Endometrial microvascular endothelial cells (primary cell): ENCODE results near the gene COA6. TPM values are rescaled to one million over a fixed set of nuclear protein-coding genes. Genes with fewer than 3 reads are reported as not detected.
"Not testable (repeated sequence)": the region's sequence is repeated elsewhere in the genome, so short reads cannot be mapped to it uniquely, and the experiment has no call there.

Experiments used
- in situ Hi-C: cut with HindIII; loops from 2 replicates; pipeline ENCODE4 v1.10.0; 2017; ENCODE audit warnings: low sequenced_read_pairs, low pct_unique_long_range_greater_than_20kb; ENCODE audit errors: inconsistent ontology term
- total RNA-seq: library from RNA; depleted of rRNA; stranded (reverse); fragments of >200 nt; gene quantifications from one replicate; pipeline ENCODE4 v1.2.3, GENCODE V29; 2015; ENCODE audit errors: inconsistent ontology term

The COA6 gene
- 26.3 TPM for total RNA-seq

- in situ Hi-C loops = no loop called here
These were observed at the start of gene COA6 for GRCh38 chr1:234373064-234373958. TSS of gene COA6 (plus strand) at chr1:234373456. CDS start at chr1:234373467, 11 bp downstream.

DNA sequence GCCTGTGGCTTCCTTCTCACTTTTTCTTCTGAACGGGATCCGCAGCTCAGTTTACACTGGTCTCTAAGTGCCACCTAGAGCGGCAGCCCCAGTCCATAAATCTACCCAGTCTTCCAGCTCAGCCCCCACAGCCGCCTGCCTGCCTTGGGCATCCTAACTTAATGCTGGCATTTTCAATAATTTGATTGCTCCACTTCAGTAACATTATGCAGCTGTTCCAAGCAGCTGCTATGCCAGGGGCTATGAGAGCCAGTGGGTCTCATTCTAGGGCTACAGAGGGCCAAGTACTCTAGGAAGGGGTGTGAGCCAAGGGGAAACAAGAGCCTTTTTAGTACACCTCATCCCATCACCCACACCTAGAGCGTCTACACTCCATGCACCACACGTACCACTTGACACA lies 48.4 kb upstream of the COA6 start:
- in situ Hi-C loops = no loop called here

DNA sequence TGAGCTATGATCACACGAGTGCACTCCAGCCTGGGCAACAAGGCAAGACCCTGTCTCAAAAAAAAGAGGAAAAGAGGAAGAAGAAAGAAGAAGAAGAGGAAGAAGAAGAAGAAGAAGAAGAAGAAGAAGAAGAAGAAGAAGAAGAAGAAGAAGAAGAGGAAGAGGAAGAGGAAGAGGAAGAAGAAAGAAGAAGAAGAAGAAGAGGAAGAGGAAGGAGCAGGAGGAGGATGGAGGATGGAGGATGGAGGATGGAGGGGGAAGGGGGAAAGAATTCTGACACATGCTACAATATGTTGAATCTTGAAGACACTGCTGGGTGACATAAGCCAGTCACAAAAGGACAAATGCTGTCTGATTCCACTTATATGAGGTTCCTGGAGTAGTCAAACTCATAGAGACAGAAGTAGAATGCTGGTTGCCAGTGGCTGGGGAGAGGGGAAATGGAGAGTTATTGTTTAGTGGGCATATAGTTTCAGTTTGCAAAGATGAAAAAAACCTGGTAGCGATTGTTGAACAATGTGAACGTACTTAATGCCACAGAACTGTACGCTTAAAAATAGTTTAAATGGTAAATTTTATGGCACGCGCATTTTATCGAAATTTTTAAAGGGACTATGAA lies 47.3 kb upstream of the COA6 start:
- in situ Hi-C loops = no loop called here

- in situ Hi-C loops = no loop called here
These were observed 46.5 kb upstream of the COA6 start for GRCh38 chr1:234326497-234327366.

DNA sequence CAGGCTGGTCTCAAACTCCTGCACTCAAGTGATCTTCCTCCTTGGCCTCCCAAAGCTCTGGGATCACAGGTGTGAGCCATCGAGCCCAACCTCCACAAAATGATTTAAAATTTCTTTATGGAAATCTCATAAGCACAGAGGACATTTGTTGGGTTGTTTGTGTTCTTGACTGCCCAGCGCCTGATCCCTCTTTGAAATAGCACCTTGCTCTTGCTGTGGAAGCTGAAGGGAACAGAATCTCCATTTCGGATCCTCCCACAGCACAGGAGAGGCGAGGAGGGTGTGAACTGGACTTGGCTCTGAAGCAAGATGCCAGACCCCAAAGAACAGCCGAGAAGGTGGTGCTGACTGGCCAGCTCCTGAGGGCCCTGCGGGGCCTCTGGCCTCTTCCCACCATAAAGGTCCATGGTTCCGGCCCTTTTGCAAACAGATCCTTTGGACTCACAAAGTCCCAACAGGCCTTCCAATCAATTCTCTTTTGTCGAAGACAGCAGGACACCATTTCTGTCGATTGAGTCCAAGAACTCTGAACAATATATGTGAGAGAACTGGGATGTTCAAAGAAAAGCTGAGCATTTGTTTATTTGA lies 45.6 kb upstream of the COA6 start:
- in situ Hi-C loops = no loop called here

DNA sequence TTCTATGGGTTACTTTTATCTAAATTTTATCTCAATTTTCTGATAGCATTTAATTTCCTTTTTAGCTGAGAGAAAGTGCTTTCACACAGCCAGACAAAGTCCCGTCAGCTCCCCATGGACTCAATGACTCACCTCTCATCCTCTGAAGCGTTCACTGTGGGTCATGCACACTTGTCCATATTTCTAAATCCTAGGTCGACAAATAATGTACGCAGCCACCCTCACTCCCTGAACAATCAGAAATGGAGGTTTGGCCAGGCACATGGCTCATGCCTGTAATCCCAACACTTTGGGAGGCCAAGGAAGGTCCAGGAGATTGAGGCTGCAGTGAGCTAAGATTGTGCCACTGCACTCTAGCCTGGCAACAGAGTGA lies 42.4 kb upstream of the COA6 start:
- in situ Hi-C loops = no loop called here

DNA sequence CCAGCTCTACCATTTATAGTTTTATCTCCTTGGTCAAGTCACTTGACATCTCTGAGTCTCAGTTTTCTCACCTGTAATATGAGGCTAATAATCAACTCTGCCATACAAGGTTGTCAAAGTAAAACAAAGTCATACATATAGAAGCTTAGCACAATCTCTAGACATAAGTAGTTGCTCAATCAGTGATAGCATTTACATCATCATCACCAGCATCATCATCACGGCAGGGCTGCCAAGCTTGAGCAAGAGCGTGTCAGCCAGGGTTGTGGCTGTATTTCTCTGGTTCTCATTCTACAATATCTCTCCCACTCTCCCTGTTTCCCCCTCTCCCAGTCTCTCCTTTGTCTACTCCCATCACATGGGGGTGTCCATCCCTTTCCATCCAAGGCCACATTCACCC lies 41.7 kb upstream of the COA6 start:
- in situ Hi-C loops = no loop called here

DNA sequence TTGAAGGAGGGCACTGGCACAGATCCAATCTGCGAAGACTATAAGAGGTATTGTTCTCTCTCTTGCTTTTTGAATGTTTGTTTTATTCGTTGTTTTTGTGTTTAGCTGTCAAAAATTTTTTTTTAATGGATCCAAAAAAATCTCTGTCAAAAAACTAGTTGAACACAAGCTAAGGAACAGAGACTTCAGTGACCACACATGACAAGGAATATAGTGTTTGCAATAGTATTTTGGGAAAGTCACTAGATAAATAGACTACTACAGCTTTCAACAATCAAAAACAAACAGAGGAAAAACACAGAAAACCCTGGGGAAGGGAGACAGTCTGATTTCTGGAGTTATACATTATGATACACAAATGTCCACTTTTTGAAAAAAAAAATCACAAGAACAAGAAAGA lies 36.9 kb upstream of the COA6 start:
- in situ Hi-C loops = no loop called here

DNA sequence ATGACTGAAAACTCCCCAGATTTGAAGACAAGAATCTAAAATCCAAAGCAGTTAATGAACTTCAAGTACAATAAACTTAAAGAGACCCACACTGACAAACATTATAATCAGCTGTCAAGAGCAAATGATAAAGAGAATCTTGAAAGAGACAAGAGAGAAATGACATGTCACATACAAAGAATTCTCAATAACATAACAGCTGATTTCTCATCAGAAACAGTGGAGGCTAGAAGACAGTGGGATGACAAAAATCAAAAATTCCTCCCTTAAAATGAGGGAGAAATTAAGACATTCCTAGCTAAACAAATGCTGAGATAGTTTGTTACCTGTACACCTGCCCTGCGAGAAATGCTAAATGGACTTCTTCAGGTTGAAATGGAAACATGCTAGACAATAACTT lies 36.0 kb upstream of the COA6 start:
- in situ Hi-C loops = no loop called here

DNA sequence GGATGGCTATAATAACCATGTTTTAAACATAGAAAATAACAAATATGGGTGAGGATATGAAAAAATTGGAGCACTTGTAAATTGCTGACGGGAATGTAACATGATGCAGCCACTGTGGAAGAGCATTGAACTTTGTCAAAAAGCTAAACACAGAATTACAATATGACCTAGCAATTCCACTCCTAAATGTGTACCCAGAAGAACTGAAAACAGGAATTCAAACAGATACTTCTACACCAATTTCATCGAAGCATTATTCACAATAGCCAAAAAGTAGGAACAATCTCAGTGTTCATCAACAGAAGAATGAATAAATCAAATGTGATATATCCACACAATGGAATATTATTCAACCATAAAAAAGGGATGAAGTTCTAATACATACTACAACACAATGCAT lies 32.7 kb upstream of the COA6 start:
- in situ Hi-C loops = no loop called here

DNA sequence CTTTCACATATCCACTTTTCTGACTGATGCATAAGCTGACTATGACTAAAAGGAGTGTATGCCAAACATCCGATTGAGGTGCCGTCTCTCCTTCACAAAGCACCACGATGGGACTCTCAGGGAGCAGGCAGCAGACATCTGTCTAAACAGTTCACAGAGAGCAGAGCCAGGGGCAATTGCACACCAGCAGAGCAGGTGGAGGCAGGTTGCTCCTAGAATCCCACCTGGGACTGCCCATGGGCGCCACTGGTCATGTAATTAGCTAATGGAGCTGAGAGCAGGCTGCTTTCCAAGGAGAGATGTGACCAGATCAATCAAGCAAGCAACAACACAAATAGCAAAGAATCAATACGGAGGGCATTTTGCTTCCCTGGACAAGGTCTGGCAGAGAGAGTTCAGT lies 30.5 kb upstream of the COA6 start:
- in situ Hi-C loops = no loop called here

GRCh38 chr1:234345237-234345636 lies 28.0 kb upstream of the COA6 start:
- in situ Hi-C loops = no loop called here

GRCh38 chr1:234348964-234349363 lies 24.3 kb upstream of the COA6 start:
- in situ Hi-C loops = no loop called here

DNA sequence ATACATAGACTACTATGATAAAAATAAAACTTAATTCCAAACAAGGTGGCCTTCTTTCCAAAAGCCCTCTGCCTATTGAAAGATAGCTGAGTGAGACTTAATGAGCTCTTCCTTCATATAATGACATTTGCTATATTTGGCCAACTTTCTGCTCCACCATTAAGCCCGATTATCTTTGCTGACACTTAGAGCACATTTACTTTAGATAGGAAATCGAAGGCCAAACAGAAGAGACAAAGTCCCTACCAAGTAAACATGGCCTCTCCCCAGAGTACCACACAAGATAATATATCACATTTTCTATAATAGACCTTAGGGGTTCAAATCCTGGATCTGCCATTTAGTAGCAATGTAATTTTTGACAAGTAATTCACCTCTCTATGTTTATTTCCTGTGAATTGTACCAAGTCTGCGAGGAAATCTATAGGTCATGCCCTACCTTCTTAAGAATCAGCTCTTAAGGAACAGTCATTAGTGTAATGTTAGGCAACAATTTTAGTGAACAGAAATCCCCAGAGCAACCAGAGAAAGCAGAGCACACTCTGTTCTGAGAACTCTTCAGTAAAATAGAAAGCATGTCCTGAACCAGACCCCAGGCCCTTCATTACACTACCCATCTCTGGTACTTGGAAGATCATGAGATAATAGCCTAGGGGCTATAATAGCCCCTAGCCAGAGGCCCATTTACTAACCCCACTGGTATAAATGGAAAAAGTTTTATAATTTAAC lies 17.3 kb upstream of the COA6 start:
- in situ Hi-C loops = no loop called here

DNA sequence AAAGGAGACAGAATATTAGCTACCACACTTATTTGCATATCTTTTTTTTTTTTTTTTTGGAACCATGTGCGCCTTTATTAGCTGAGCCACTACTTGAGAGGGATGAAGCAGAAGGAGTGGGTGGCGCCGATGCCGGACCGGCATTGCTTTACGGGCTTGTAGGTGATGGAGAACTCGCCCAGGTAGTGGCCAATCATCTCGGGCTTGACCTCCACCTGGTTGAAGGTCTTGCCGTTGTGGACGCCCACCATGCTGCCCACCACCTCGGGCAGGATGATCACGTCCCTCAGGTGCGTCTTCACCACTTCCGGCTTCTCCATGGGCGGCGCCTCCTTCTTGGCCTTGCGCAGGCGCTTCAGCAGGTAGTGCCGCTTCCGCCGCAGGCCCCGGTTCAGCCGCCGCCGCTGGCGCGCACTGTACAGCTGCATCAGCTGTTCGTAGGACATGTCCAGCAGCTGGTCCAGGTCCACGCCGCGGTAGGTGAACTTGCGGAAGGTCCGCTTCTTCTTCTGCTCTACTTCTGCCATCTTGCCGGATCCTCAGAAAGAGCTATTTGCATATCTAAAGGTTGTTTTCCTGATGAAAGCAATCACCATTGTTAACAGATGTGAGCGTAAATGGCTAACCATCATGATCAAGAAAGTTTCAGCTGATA lies 16.5 kb upstream of the COA6 start:
- in situ Hi-C loops = not testable (repeated sequence)

- in situ Hi-C loops = no loop called here
These were observed 15.4 kb upstream of the COA6 start for GRCh38 chr1:234357831-234358230.

- in situ Hi-C loops = no loop called here
These were observed 12.1 kb upstream of the COA6 start for GRCh38 chr1:234361102-234361603.

DNA sequence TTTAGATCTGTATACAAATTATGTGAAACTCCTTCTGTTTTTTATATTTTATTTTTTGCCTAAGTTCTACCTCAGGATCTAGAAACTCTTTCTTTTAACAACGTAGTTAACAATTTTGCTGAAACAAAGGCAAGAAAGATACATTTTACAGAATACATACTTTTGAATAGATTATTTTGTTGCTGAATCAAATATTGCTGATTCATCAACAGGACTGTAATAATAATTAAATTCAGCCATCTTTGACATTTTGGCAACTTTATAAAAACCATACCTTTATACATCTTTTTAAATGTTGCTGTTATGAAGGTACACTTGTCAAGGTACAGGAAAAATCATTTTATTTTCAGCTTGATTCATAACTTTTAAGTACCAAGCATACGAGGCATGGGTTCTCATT lies 10.7 kb upstream of the COA6 start:
- in situ Hi-C loops = no loop called here
